CD8-positive, alpha-beta memory T cell (primary cell): ENCODE results near the gene PCIF1. TPM values are rescaled to one million over a fixed set of nuclear protein-coding genes. Genes with fewer than 3 reads are reported as not detected.

Source experiments
- CTCF ChIA-PET: fragments of 350-600 bp; sonication (Branson Sonifier 250); formaldehyde crosslinking; loops from one replicate; lab custom pipeline; 2021; ENCODE audit warnings: antibody characterized with exemption; lab: Charles Lee
- POLR2A ChIA-PET: fragments of 350-600 bp; sonication (Branson Sonifier 250); formaldehyde crosslinking; loops from one replicate; lab custom pipeline; 2021; ENCODE audit warnings: antibody characterized with exemption; lab: Charles Lee
- DNase-seq, 5 donors: peaks; one replicate each; pipeline versions ENCODE4 v3.0.0 to v3.0.0-alpha.2; 2020 to 2022; ENCODE audit warnings: mixed read lengths in 1 of 5
- H3K27ac ChIP-seq: one replicate; pipeline ENCODE4 v1.7.0; 2013; ENCODE audit warnings: low read depth, mild to moderate bottlenecking, low read length, moderate library complexity
- H3K27me3 ChIP-seq: 2 replicates; pipeline ENCODE4 v1.7.0; 2013; ENCODE audit warnings: low read length, mild to moderate bottlenecking; ENCODE audit not compliant: insufficient read depth, poor library complexity, severe bottlenecking
- H3K36me3 ChIP-seq: 2 replicates; pipeline ENCODE4 v1.7.0; 2013; ENCODE audit warnings: mild to moderate bottlenecking, low read length, moderate library complexity; ENCODE audit not compliant: insufficient read depth
- H3K4me1 ChIP-seq: 2 replicates; pipeline ENCODE4 v1.7.0; 2013; ENCODE audit warnings: mild to moderate bottlenecking, low read length, moderate library complexity; ENCODE audit not compliant: insufficient read depth
- H3K4me3 ChIP-seq: 2 replicates; pipeline ENCODE4 v1.7.0; 2013; ENCODE audit warnings: mild to moderate bottlenecking, low read length
- H3K9me3 ChIP-seq: 2 replicates; pipeline ENCODE4 v1.7.0; 2013; ENCODE audit warnings: mild to moderate bottlenecking, low read length
- H3K27ac Mint-ChIP-seq, 8 donors: one replicate each; pipeline ENCODE4 v1.8.0; 2020 to 2021; ENCODE audit warnings: mixed read lengths in 8 of 8, mild to moderate bottlenecking in 6 of 8, inconsistent platforms in 3 of 8, moderate library complexity in 3 of 8
- H3K27me3 Mint-ChIP-seq, 2 donors: one replicate each; pipeline ENCODE4 v1.8.0; 2020 to 2021; ENCODE audit warnings: mixed read lengths in 2 of 2, mild to moderate bottlenecking in 1 of 2, moderate library complexity in 1 of 2
- H3K36me3 Mint-ChIP-seq, 3 donors: one replicate each; pipeline ENCODE4 v1.8.0; 2020 to 2021; ENCODE audit warnings: mixed read lengths in 3 of 3, inconsistent platforms in 1 of 3, mild to moderate bottlenecking in 1 of 3
- H3K4me1 Mint-ChIP-seq, 3 donors: one replicate each; pipeline ENCODE4 v1.8.0; 2020 to 2021; ENCODE audit warnings: mixed read lengths in 3 of 3, inconsistent platforms in 1 of 3, mild to moderate bottlenecking in 1 of 3
- H3K4me3 Mint-ChIP-seq, 7 donors: one replicate each; pipeline ENCODE4 v1.8.0; 2020 to 2021; ENCODE audit warnings: mixed read lengths in 7 of 7, mild to moderate bottlenecking in 6 of 7, moderate library complexity in 4 of 7, inconsistent platforms in 2 of 7
- H3K9me3 Mint-ChIP-seq, 5 donors: one replicate each; pipeline ENCODE4 v1.8.0; 2020 to 2022; ENCODE audit warnings: mixed read lengths in 5 of 5, mild to moderate bottlenecking in 3 of 5, moderate library complexity in 2 of 5, inconsistent platforms in 1 of 5
- polyA plus RNA-seq: library from polyadenylated mRNA; unstranded; fragments of 300-500 nt; fragmentation: Illumina TruSeq; gene quantifications from one replicate; pipeline ENCODE4 v1.2.3, GENCODE V29; 2021
- total RNA-seq, 2 experiments: library from RNA; stranded (reverse); gene quantifications; one replicate each; pipeline ENCODE4 v1.2.3, GENCODE V29; 2021

The PCIF1 gene
- total and polyA plus RNA-seq, 3 experiments from 2014 or later: 33.6 to 88.0 (median 34.1) TPM

GRCh38 chr20:45913116-45913515 is 21.4 kb upstream of the PCIF1 start:
- peaks cover 13 to 20% (median 15%) of the 10 kb centered on the region in 3 donors for H3K4me1 Mint-ChIP-seq
- DNase-seq: no peak
- CTCF ChIA-PET: no interaction called here
- Histone ChIP-seq H3K9me3 (no peaks in the 10 kb centered on the region), H3K27ac (no peak overlapping the region), H3K36me3 (no peaks in the 10 kb centered on the region), H3K4me1 (peaks cover 13% of the 10 kb centered on the region), H3K4me3 (no peak overlapping the region), H3K27me3 (no peaks in the 10 kb centered on the region)
- no peak overlapping the region for H3K27ac Mint-ChIP-seq
- POLR2A ChIA-PET: no interaction called here
- peak overlapping the region in 4 of 7 donors; percentile 31 to 59 (median 36) for H3K4me3 Mint-ChIP-seq
- H3K36me3 Mint-ChIP-seq: no peaks in the 10 kb centered on the region
- H3K27me3 Mint-ChIP-seq: peaks cover 21 to 24% of the 10 kb centered on the region in 2 donors
- no peaks in the 10 kb centered on the region for H3K9me3 Mint-ChIP-seq

GRCh38 chr20:45917790-45918141 is 16.7 kb upstream of the PCIF1 start:
- CTCF ChIA-PET: no interaction called here
- DNase-seq: no peak
- Mint-ChIP-seq H3K27ac (no peak overlapping the region), H3K4me3 (no peak overlapping the region), H3K4me1 (no peaks in the 10 kb centered on the region), H3K36me3 (peaks cover 0 to 3% (median 0%) of the 10 kb centered on the region in 3 donors), H3K27me3 (peaks cover 24 to 44% of the 10 kb centered on the region in 2 donors), H3K9me3 (no peaks in the 10 kb centered on the region)
- Histone ChIP-seq H3K36me3 (no peaks in the 10 kb centered on the region), H3K27ac (no peak overlapping the region), H3K9me3 (no peaks in the 10 kb centered on the region), H3K4me1 (no peaks in the 10 kb centered on the region), H3K4me3 (no peak overlapping the region), H3K27me3 (no peaks in the 10 kb centered on the region)
- POLR2A ChIA-PET: no interaction called here

- H3K9me3 ChIP-seq: no peaks in the 10 kb centered on the region
- Mint-ChIP-seq H3K4me3 (no peak overlapping the region), H3K27ac (no peak overlapping the region), H3K9me3 (no peaks in the 10 kb centered on the region), H3K27me3 (peaks cover 24 to 44% of the 10 kb centered on the region in 2 donors), H3K36me3 (peaks cover 0 to 3% (median 0%) of the 10 kb centered on the region in 3 donors), H3K4me1 (no peaks in the 10 kb centered on the region)
- no peaks in the 10 kb centered on the region for H3K36me3 ChIP-seq
- H3K27me3 ChIP-seq: no peaks in the 10 kb centered on the region
- H3K27ac ChIP-seq: no peak overlapping the region
- no peak for DNase-seq
- ChIA-PET POLR2A (no interaction called here), CTCF (interaction anchor here (1.3 kb wide), 1 partner anchor 15 kb away, joined by 5 read pairs; the partner anchor contains the start of gene PCIF1)
- H3K4me1 ChIP-seq: no peaks in the 10 kb centered on the region
- no peak overlapping the region for H3K4me3 ChIP-seq
Measured at GRCh38 chr20:45918182-45918737, 16.2 kb upstream of the PCIF1 start.

- H3K9me3 ChIP-seq: no peaks in the 10 kb centered on the region
- no peak for DNase-seq
- CTCF ChIA-PET: interaction anchor here (1.3 to 1.5 kb wide), 2 partner anchors 9 to 15 kb away, joined by 4 to 5 read pairs; partner anchors contain the start of gene PCIF1
- no peak overlapping the region for H3K27ac ChIP-seq
- no peaks in the 10 kb centered on the region for H3K4me1 ChIP-seq
- H3K36me3 ChIP-seq: no peaks in the 10 kb centered on the region
- H3K4me3 ChIP-seq: no peak overlapping the region
- POLR2A ChIA-PET: interaction anchor here (0.6 kb wide), 1 partner anchor 28 kb away, joined by 3 read pairs; the partner anchor contains the start of genes CTSA and NEURL2
- H3K4me1 Mint-ChIP-seq: no peaks in the 10 kb centered on the region
- no peaks in the 10 kb centered on the region for H3K27me3 ChIP-seq
- peaks cover 24 to 44% of the 10 kb centered on the region in 2 donors for H3K27me3 Mint-ChIP-seq
- H3K9me3 Mint-ChIP-seq: no peaks in the 10 kb centered on the region
- no peak overlapping the region for H3K27ac Mint-ChIP-seq
- H3K36me3 Mint-ChIP-seq: peaks cover 0 to 3% (median 0%) of the 10 kb centered on the region in 3 donors
- H3K4me3 Mint-ChIP-seq: no peak overlapping the region
Measured at GRCh38 chr20:45918779-45919537, 15.5 kb upstream of the PCIF1 start.

GRCh38 chr20:45919542-45920399 is 14.7 kb upstream of the PCIF1 start:
- H3K36me3 ChIP-seq: no peaks in the 10 kb centered on the region
- H3K4me1 ChIP-seq: no peaks in the 10 kb centered on the region
- ChIA-PET CTCF (interaction anchor here (1.3 to 1.5 kb wide), 2 partner anchors 8 to 14 kb away, joined by 4 to 5 read pairs; partner anchors contain the start of gene PCIF1), POLR2A (interaction anchor here (0.6 to 1.1 kb wide), 2 partner anchors 15 to 29 kb away, joined by 3 to 4 read pairs; partner anchors contain the start of genes CTSA, NEURL2 and PCIF1)
- no peaks in the 10 kb centered on the region for H3K9me3 ChIP-seq
- Mint-ChIP-seq H3K4me3 (no peak overlapping the region), H3K36me3 (peaks cover 0 to 3% (median 0%) of the 10 kb centered on the region in 3 donors), H3K27ac (peak overlapping the region in 1 of 8 donors; percentile 6), H3K4me1 (no peaks in the 10 kb centered on the region), H3K9me3 (no peaks in the 10 kb centered on the region), H3K27me3 (peaks cover 22 to 36% of the 10 kb centered on the region in 2 donors)
- DNase-seq: no peak
- H3K27me3 ChIP-seq: no peaks in the 10 kb centered on the region
- H3K4me3 ChIP-seq: no peak overlapping the region
- H3K27ac ChIP-seq: no peak overlapping the region

- Mint-ChIP-seq H3K27me3 (peaks cover 16 to 36% of the 10 kb centered on the region in 2 donors), H3K4me1 (no peaks in the 10 kb centered on the region), H3K36me3 (peaks cover 0 to 3% (median 0%) of the 10 kb centered on the region in 3 donors), H3K27ac (no peak overlapping the region), H3K9me3 (no peaks in the 10 kb centered on the region), H3K4me3 (no peak overlapping the region)
- no peaks in the 10 kb centered on the region for H3K36me3 ChIP-seq
- no peaks in the 10 kb centered on the region for H3K4me1 ChIP-seq
- CTCF ChIA-PET: interaction anchor here (1.5 kb wide), 1 partner anchor 7 kb away, joined by 4 read pairs; no protein-coding TSS in a partner anchor
- no peak overlapping the region for H3K4me3 ChIP-seq
- no peaks in the 10 kb centered on the region for H3K27me3 ChIP-seq
- H3K27ac ChIP-seq: no peak overlapping the region
- POLR2A ChIA-PET: interaction anchor here (0.7 to 1.1 kb wide), 2 partner anchors 13 to 14 kb away, joined by 3 to 4 read pairs; partner anchors contain the start of gene PCIF1
- no peaks in the 10 kb centered on the region for H3K9me3 ChIP-seq
- no peak for DNase-seq
Measured at GRCh38 chr20:45920462-45921336, 13.8 kb upstream of the PCIF1 start.
